NOMO-1 treated with dmso at 0.1 percent for 144 hours (cell line): Measurements from ENCODE around the gene RASGRF2.

ENCODE experiments used
- DNase-seq: peaks from one replicate; lab custom pipeline; 2025; ENCODE audit not compliant: unreplicated experiment; lab: John Stamatoyannopoulos, UW

The RASGRF2 gene

DNA sequence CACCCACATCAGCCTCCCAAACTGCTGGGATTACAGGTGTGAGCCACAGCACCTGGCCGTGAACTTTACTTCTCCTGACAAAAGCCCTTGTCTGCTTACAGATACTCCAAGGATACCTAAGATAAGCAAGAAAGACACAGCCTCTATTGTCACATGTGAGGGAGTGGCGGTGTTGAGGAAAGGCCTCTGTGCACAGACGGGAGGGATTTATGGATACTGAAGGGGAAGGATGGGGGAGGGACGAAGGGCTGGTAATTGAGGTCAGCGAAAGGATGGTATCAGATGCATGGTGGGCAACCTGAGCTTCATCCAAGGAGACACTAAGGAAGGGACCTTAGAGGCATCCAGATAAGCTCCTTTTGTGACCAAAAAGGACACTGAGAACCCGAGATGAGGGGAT lies 206.3 kb downstream of the RASGRF2 start:
- no peak for DNase-seq

DNA sequence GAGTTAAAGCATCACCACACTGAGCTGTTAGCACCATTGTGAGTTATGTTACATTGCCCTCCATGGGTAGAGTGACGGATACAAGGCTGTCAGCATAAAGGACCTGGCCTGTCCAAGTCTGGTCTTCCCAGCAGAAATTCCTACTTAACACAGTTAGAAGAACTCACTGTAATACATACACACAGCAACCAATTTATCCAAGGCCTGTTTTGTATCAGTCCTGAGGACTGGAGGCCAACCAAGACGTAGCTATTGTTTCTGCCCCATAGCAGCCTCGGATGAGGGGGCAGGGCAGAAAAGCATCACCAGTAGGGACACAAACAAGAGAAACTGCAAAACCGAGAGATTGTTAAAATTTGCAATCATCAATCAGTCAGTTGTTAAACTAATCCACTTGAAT lies 206.9 kb downstream of the RASGRF2 start:
- DNase-seq = no peak

DNA sequence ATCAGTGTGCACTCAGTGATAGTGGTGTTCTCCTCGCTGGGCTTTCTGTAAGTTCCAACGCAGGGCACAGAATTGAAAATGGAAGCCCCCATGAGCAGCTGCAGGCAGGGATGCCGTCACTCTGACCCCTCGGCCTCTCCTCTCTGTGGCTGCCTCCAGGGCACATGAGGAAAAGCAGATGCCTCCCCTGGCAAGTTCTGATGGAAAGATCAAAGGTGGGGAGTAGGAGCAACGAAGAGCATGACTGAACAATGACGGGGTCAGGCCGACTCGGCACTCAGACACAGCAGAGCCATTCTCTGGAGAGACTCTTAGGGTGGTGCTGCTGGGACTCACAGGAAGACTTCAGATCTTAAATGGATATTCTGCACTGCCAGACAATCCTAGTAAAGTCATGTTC lies 207.4 kb downstream of the RASGRF2 start:
- DNase-seq = no peak

DNA sequence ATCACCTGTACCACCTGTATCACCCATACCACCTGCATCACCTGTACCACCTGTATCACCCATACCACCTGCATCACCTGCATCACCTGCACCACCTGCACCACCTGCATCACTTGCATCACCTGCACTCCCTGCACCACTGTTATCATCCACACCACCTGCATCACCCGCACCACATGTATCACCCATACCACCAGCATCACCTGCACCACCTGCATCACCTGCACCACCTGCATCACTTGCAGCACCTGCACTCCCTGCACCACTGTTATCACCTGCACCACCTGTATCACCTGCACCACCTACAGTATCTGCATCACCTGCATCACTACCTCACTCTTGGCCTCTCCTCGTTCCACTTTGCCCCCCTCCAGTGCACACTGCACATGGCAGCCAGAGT lies 209.8 kb downstream of the RASGRF2 start:
- no peak for DNase-seq

GRCh38 chr5:81171769-81172168 lies 211.6 kb downstream of the RASGRF2 start:
- DNase-seq = no peak

- no peak for DNase-seq
These were observed 212.5 kb downstream of the RASGRF2 start for GRCh38 chr5:81172710-81173109.

- no peak for DNase-seq
These were observed 216.9 kb downstream of the RASGRF2 start for GRCh38 chr5:81177061-81177460.

- no peak for DNase-seq
These were observed 219.8 kb downstream of the RASGRF2 start for GRCh38 chr5:81179959-81180358.

DNA sequence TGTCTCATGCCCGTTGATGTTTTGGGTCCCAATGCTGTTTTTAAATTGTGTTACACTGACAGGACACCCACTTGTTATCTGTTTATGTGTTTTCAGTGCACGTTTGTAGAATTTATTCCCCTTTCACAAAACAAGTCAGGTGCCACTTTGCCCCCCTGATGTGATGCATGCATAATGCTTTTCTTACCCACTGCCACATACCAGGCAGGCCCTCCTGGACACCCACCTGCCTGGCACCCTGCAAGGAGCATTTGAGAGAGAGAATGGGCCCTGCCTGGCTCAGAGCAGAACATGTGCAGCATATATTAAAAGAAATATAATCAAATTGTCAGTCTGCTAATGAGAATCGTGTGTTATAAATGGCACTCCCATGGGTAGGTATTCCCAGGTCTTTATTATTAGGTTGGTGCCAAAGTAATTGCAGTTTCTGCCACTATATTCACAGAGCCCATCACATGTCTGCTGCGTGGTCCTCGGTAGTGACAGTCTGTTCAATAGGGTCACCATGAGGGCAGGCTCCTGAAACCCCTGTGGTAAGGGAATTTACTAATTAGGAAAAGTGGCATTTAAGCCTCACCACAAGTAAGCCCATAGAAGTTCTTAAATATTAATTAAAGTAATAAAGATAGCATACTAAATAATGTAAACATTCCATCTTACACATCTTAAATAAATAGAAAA lies 220.8 kb downstream of the RASGRF2 start:
- DNase-seq = no peak

GRCh38 chr5:81181576-81182316 lies 221.6 kb downstream of the RASGRF2 start:
- no peak for DNase-seq

GRCh38 chr5:81182396-81183390 lies 222.5 kb downstream of the RASGRF2 start:
- DNase-seq = no peak

DNA sequence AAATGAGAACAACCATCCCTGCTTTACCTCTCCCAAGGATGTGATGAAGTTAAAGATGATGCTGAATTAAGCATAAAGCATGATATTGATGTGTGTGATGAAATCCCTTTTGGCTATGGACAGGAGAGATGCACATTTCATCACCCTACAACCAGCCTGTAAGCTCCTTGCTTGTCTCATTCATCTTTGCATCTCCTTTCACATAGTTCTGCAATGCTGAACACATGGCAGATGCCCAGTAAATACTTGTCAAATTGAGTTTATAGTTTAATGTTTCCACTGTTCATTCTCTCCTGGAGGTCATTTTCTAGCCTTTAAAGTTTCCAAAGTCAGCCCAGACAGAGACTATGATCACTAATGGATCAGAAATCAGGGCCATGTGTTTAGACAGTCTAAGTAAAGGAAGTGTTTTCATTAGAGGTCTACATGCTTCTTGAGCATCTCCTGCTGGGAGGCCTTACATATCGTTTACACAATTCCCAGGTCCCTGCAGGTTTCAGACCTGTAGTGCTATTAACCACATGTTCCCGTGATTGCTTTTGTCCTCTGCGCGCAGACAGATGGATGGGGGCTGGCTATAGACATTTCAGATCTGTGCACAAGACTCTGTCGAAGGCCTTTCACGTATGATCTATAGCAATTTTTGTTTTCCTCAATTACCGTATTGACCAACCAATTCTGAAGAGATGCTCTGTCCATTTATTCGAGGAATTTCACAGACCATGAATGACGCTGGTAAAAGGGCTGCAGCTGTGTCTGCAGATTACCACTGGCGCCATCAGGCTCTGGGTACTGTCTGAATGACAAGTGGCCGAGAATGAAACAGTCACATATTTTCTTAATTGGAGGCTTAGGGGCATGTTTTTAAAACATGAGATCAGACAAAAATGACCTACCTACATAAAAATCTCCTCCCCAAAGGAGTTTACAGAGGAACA lies 223.9 kb downstream of the RASGRF2 start:
- no peak for DNase-seq

- DNase-seq = no peak
These were observed 224.6 kb downstream of the RASGRF2 start for GRCh38 chr5:81184749-81185110.

- DNase-seq = no peak
These were observed 227.7 kb downstream of the RASGRF2 start for GRCh38 chr5:81187885-81188284.

DNA sequence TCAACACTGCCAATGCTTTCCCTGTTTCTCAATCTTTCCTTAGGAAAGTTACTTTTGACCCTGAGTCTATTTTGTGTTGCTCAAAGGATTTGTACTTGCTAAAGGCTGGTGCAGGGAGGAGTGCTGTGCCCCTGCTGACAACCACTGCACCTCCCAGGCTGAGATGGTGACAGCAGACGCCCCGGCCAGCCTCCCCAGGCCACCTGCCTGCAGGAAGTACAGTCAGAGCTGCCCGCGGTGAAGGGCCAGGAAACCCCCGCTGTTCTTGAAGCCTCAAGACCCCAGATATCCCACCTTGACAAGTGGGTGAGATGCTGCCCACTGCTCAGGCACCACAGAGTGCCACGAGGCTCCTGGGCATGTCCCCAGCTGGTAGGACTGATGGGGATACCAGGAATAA lies 228.8 kb downstream of the RASGRF2 start:
- DNase-seq = no peak

DNA sequence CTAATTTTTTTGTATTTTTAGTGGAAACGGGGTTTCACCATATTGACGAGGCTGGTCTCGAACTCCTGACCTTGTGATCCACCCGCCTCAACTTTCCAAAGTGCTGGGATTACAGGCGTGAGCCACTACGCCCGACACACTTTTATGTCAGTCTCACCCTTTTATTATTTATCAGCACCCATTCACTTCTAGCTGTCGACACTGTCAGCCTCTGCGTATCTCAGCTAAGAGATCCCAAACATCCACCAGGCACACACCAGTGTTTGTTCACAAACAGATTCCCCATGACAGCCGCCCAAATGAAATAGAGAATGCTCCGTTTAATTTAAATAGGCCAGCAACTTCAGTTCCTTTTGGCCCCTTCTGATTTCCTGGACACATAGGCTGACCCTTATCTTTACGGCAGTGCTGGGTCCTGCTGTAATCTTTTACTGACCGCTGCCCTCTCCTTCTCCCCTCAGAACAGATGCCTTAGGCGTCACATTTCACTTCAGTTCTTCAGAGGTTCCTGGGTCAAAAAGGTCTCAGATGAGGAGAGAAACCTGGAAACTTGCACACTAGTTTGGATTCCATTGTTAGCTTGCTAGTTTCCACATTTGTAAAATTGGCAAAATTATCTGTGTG lies 229.8 kb downstream of the RASGRF2 start:
- no peak for DNase-seq

- no peak for DNase-seq
These were observed 231.7 kb downstream of the RASGRF2 start for GRCh38 chr5:81191726-81192372.

DNA sequence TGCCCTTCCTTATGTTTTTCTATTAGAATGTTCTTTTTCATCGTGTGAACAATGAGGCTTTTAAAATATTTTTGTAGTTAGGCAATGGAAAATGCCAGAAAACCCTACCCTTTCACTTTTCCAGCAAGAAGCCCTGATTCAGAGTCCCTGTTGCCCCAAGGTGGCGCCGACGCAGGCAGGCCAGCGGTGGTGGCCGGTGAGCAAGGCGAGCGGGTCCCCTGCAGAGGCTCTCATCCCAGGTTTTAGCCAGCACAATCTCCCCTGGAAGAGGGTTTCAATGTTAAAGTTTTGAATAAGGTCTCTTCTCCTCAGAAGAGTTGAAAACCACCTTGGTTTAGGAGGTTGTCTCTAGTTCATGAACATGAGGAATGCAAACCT lies 232.2 kb downstream of the RASGRF2 start:
- no peak for DNase-seq

- peak; percentile 55 for DNase-seq
These were observed 234.6 kb downstream of the RASGRF2 start for GRCh38 chr5:81194633-81195334.
